Prostate gland (tissue), 2 donors: ENCODE measurements around the gene ROR1. TPM values are rescaled to one million over a fixed set of nuclear protein-coding genes. Genes with fewer than 3 reads are reported as not detected.
A peak's percentile ranks its signal among the peaks of the same experiment; 100 is the strongest.

Source experiments
- DNase-seq: peaks from one replicate; pipeline ENCODE4 v3.0.0-alpha.2; 2019; ENCODE audit warnings: low spot score
- H3K27ac ChIP-seq, 2 donors: fragments of 200-600 bp; sonication (generic); 2 replicates each; pipeline ENCODE4 v1.5.1; 2017 to 2019
- H3K27me3 ChIP-seq: fragments of 200-600 bp; sonication (generic); replicated peaks from 2 replicates; pipeline ENCODE4 v1.5.1; 2019; ENCODE audit not compliant: insufficient read depth
- H3K36me3 ChIP-seq, 2 donors: fragments of 200-600 bp; sonication (generic); 1 replicate in 1 of 2; 2 replicates in 1 of 2; pipeline versions ENCODE4 v1.5.1 to v1.8.1; 2017 to 2019
- H3K4me1 ChIP-seq: fragments of 200-600 bp; sonication (generic); replicated peaks from 2 replicates; pipeline ENCODE4 v1.5.1; 2019
- H3K4me3 ChIP-seq, 2 donors: fragments of 200-600 bp; sonication (generic); 2 replicates each; pipeline ENCODE4 v1.5.1; 2017 to 2019
- H3K9me3 ChIP-seq: fragments of 200-600 bp; sonication (generic); 2 replicates; pipeline ENCODE4 v1.5.1; 2017
- POLR2A ChIP-seq: fragments of 450-650 bp; IDR thresholded peaks from one replicate; pipeline ENCODE4 v1.6.1; 2016; ENCODE audit warnings: antibody characterized with exemption, mild to moderate bottlenecking
- POLR2AphosphoS5 ChIP-seq: sonication (generic); formaldehyde crosslinking; IDR thresholded peaks from one replicate; pipeline ENCODE4 v1.6.1; 2017; ENCODE audit warnings: antibody characterized with exemption
- WGBS: methylation state at CpG from one replicate; pipeline ENCODE4 v1.1.5; 2018; 5-methylcytosine and 5-hydroxymethylcytosine counted together
- intact Hi-C: fragments of 100-400 bp; cut with DNase I; formaldehyde crosslinking; loops from one replicate; pipeline ENCODE4 v1.14.2; 2022
- total RNA-seq, 2 donors: library from RNA; depleted of rRNA; stranded (reverse); fragments of >200 nt; gene quantifications; one replicate each; pipeline ENCODE4 v1.1.0, GENCODE V29; 2016
- TF ChIP-seq, protein P1 (sequence below), 4 experiments: fragments of 200-600 bp in 2 of 4; fragments of 450-650 bp in 2 of 4; sonication (generic) in 2 of 4; IDR thresholded peaks; 1 replicate in 3 of 4; 2 replicates in 1 of 4; pipeline ENCODE4 v1.5.1; 2016 to 2019; ENCODE audit warnings: antibody characterized with exemption in 4 of 4, mild to moderate bottlenecking in 2 of 4, moderate library complexity in 2 of 4

ROR1 gene
- total RNA-seq, 2 donors from 2014 or later, result 7.3 to 11.1 TPM

- intact Hi-C loops, result loop anchor here (5.0 to 10.0 kb wide), 3 partner anchors 82 to 546 kb away; partner anchors contain the start of gene ROR1
- 100% methylated on average over 1 of the region's 1 CpG for WGBS
These were observed 389.0 kb downstream of the ROR1 start for GRCh38 chr1:64162804-64163203.

GRCh38 chr1:64163431-64163830 lies 389.6 kb downstream of the ROR1 start:
- no peaks in the 10 kb centered on the region for H3K9me3 ChIP-seq
- H3K4me1 ChIP-seq, result no peaks in the 10 kb centered on the region
- TF ChIP-seq POLR2AphosphoS5, result no peak
- no peak for TF ChIP-seq POLR2A
- TF ChIP-seq, protein P1, sequence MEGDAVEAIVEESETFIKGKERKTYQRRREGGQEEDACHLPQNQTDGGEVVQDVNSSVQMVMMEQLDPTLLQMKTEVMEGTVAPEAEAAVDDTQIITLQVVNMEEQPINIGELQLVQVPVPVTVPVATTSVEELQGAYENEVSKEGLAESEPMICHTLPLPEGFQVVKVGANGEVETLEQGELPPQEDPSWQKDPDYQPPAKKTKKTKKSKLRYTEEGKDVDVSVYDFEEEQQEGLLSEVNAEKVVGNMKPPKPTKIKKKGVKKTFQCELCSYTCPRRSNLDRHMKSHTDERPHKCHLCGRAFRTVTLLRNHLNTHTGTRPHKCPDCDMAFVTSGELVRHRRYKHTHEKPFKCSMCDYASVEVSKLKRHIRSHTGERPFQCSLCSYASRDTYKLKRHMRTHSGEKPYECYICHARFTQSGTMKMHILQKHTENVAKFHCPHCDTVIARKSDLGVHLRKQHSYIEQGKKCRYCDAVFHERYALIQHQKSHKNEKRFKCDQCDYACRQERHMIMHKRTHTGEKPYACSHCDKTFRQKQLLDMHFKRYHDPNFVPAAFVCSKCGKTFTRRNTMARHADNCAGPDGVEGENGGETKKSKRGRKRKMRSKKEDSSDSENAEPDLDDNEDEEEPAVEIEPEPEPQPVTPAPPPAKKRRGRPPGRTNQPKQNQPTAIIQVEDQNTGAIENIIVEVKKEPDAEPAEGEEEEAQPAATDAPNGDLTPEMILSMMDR (IDR thresholded peaks at IDR 0.05), result no peak
- no peaks in the 10 kb centered on the region for H3K36me3 ChIP-seq
- no peak overlapping the region for H3K4me3 ChIP-seq
- no peaks in the 10 kb centered on the region for H3K27me3 ChIP-seq
- intact Hi-C loops, result loop anchor here (5.0 to 10.0 kb wide), 3 partner anchors 81 to 546 kb away; partner anchors contain the start of gene ROR1
- no peak overlapping the region for H3K27ac ChIP-seq
- WGBS, result 56% methylated on average over 4 of the region's 4 CpGs
- DNase-seq, result no peak

More at GRCh38 chr1:64162804-64163203, 389.0 kb downstream of the ROR1 start:
- no peaks in the 10 kb centered on the region for H3K9me3 ChIP-seq
- TF ChIP-seq POLR2A (no peak), POLR2AphosphoS5 (no peak)
- TF ChIP-seq, protein P1 (IDR thresholded peaks at IDR 0.05), result no peak
- no peak for DNase-seq
- no peak overlapping the region for H3K4me3 ChIP-seq
- no peak overlapping the region for H3K27ac ChIP-seq
- H3K4me1 ChIP-seq, result no peaks in the 10 kb centered on the region
- no peaks in the 10 kb centered on the region for H3K36me3 ChIP-seq
- H3K27me3 ChIP-seq, result no peaks in the 10 kb centered on the region

GRCh38 chr1:64163970-64164369 lies 390.2 kb downstream of the ROR1 start:
- intact Hi-C loops, result loop anchor here (5.0 to 10.0 kb wide), 3 partner anchors 81 to 547 kb away; partner anchors contain the start of gene ROR1
- no peaks in the 10 kb centered on the region for H3K36me3 ChIP-seq
- no peak overlapping the region for H3K4me3 ChIP-seq
- H3K9me3 ChIP-seq, result no peaks in the 10 kb centered on the region
- no peak overlapping the region for H3K27ac ChIP-seq
- 18% methylated on average over 1 of the region's 1 CpG for WGBS
- no peaks in the 10 kb centered on the region for H3K4me1 ChIP-seq
- DNase-seq, result no peak
- TF ChIP-seq POLR2AphosphoS5, result no peak
- TF ChIP-seq, protein P1 (IDR thresholded peaks at IDR 0.05), result peak in 2 of 4 experiments; percentile 25 to 34
- no peak for TF ChIP-seq POLR2A
- H3K27me3 ChIP-seq, result no peaks in the 10 kb centered on the region

GRCh38 chr1:64166629-64167028 lies 392.8 kb downstream of the ROR1 start:
- Histone ChIP-seq H3K4me3 (no peak overlapping the region), H3K27me3 (no peaks in the 10 kb centered on the region)

More at GRCh38 chr1:64166629-64167028, 392.8 kb downstream of the ROR1 start:
- intact Hi-C loops, result loop anchor here (10.0 kb wide), 2 partner anchors 78 to 392 kb away; partner anchors contain the start of gene ROR1
- no peak for DNase-seq
- H3K27ac ChIP-seq, result no peak overlapping the region
- H3K9me3 ChIP-seq, result no peaks in the 10 kb centered on the region
- no peaks in the 10 kb centered on the region for H3K36me3 ChIP-seq
- WGBS, result 85% methylated on average over 3 of the region's 3 CpGs
- TF ChIP-seq POLR2A (no peak), POLR2AphosphoS5 (no peak)
- TF ChIP-seq, protein P1 (IDR thresholded peaks at IDR 0.05), result no peak
- no peaks in the 10 kb centered on the region for H3K4me1 ChIP-seq
